ENCODE data around the gene DNAJC24.

Gene DNAJC24

DNA sequence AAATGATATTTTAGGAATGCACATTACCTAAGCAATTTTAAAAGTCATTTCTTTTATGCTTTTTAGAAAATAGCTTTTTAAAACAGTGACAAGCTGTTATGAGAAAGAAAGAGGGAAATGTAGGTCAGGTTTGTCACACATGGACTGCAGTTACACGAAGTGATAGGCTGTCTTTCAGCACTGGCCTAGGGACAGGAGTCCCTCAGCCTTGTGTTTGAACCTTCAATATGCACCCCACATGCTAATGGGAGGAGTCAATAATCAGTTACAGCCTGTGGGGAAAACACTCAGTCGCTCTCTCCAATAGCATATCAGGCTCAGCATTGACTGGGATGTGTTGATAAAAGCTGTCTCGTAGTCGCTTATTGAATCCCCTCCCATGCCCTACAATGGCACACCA is 45.8 kb downstream of the DNAJC24 start:
- DNase-seq (ENCODE audit: low spot score) = no peak

DNA sequence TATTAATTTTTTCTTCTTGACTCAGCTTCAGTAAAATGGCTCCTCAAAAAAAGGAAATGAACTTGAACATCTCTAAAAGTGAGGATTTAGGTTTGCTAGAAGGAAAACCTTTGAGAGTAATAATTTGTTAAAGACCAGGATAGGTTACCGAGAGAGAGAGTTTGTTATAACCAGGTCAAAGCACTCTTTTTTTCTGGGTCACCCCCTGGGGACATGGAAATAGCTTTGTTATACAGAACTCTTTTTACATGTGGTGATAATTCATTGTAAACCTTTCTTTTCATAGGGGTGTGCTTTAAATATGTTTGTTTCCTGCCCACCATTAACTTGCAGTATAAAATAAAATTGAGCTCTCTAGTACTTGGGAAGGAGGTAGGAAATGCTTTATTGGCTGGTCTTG is 47.7 kb downstream of the DNAJC24 start:
- no peak for DNase-seq (ENCODE audit: low spot score)

DNA sequence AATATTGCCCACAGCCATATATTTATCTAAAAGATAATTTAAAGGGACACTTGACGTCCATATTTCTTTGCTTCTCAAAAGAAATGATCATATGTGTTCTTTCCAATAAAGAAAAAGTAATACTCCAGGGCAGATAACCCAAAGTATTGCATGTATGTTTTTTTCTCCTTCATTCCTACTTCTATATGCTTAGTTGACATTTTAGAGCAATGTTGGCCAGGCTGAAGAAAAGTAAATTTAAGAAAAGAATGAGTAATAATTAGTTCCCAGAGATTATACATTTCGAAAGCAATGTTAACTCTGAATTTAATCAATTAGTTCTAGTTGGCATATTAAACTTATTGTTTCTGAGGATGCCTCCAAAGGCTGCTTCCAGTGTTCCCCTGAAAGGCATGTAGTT is 48.2 kb downstream of the DNAJC24 start:
- no peak for DNase-seq (ENCODE audit: low spot score)

DNA sequence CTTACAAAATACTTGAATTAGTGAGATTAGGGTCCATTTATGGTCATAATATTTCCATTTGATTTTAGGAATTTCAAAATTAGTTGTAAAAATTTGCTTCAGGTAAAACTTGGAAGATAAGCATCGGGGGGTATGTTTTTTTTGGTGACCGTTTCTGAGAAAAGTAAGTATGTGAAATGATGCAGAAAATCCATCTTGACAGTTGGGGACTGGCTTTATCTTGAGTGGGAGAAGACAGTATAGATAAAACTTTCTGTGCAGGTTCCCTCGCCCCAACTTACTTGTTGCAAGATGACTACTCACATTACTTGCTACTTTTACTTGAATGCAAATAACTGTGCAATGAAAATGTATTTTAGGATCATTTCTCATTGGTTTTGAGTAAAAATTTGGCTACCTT is 49.5 kb downstream of the DNAJC24 start:
- DNase-seq (ENCODE audit: low spot score) = no peak

DNA sequence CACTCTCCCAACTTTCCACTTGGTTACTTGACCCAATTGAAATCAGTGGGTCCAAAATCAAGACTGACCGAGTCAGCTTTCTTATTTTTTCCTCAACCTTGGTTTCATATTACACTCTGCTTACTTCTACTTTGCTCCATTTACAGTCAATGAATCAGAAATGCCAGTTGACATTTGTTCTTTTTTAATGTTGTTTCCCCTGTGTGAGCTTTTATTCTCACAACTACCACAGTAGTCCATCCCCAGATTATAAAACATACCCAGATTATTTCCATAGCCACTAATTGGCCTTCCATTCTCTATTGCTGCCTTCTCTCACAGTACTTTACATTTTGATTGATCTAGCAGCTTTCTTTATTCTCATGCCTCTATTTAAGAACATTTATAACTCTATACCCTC is 50.0 kb downstream of the DNAJC24 start:
- DNase-seq (ENCODE audit: low spot score) = no peak

DNA sequence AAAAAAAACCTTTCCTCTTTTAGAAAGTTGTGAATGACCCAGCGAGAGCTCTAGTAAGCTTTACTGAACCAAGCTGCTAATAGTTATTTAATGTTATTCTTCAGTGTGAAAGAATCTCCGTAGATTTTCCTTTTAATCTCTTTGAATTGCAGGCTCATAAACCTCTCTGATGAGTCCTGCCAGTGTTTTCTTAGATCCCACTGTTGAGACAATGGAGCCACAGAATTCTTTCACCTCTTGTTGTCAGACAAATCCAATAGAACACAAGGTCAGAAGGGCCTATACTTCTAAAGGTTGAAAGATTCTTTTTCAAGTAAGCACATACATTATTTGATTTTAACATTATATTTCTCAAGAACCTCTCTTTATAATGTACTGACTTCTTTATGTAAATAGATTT is 52.2 kb downstream of the DNAJC24 start:
- no peak for DNase-seq (ENCODE audit: low spot score)

DNA sequence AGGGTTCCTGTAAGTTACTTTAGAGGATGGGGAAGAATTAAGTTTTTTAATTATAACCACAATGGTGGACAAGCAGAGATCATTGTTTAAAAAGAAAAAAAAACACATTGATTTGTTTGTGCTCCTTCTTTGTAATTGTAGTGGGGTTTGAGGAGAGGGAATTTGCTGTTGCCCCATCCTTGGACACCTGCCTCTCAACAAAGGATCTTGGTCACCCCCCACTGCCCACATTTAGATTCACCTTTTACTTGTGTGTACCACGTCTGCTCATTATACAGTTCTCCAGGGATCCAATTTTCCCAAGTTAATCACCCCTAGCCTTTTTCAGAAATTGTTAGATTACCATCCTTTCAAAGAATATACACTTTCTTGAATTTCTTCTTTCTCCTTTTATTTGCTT is 53.0 kb downstream of the DNAJC24 start:
- DNase-seq (ENCODE audit: low spot score) = no peak

DNA sequence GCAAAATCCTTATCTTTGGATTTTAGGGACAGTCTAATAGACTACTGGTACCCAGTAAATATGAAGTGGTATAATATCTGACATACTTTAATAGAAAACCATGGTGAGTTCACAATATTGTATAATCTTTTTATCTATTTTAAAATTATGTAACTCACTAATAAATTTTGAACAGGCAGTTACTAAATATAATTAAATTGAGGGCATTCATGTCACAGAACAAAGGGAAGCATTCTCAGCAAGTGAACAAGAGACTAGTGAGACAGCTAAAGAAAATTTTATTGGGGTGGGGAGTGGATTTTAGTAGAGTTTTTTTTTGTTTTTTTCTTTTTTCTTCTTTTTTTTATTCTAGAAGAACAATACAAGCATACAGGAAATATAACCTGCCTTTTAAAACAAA is 55.0 kb downstream of the DNAJC24 start:
- no peak for DNase-seq (ENCODE audit: low spot score)

DNA sequence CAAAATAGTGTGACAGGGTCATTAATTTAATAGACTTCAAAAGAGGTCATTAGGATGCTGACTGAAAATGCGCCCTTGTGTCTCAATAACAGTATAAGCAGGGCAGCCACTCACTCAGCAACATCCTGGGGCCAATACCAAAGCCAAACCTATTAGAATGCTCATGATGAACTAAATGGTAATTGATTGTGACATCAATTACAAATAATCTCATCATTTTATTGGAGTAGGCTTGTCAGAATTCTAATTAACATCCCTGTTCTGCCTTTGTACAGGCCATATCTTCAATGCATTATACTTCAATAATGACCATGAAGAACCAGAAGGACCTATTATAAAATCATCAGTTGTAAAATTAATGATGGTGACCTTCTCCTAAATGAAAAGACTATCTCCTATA is 64.2 kb downstream of the DNAJC24 start:
- no peak for DNase-seq (ENCODE audit: low spot score)

DNA sequence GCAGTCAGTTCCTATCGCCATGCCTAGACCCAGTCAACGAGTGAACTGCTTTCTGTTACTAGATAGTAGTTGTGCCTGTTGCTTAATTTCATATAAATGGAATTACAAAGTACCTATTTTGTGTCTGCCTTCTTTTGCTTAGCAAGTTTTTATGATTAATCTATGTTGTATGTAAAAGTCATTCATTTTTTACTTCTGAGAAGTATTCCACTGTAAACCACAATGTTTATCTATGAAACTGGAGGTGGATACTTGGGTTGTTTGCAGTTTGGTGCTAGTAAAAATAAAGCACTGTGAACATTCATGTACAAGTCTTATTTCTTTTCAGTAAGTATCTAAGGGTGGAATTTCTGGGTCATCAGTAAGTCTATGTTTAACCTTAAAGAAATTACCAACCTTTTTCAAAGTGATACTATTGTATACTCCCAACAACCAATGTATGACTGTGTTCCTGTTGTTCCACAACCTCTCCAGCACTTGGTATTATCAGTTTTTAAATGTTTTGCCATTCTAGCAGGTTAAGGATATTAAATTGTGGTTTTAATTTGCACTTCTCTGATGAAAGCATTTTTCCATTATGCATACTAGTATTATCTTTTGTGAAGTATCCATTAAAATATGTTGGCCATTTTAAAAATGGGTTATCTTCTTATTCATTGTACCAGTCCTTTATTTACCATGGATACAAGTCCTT is 68.2 kb downstream of the DNAJC24 start:
- no peak for DNase-seq (ENCODE audit: low spot score)

DNA sequence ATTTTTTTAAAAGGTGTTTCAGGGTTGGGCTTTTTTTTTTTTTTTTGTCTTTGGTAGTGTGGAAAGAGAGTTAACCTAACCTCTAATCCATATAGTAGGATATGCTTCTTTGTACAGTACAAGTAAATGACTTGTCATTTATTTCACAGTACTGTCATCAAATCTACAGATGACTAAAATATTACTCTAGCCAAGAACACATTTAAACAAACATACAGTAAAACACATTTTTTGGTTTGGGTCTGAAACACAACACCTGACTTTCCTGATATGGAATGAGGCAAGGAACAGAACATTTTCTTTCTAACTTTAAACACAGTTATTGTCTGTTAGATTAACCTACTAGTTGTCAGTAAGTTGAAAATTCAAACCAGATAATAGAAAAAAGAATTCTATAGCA is 71.6 kb downstream of the DNAJC24 start:
- no peak for DNase-seq (ENCODE audit: low spot score)

DNA sequence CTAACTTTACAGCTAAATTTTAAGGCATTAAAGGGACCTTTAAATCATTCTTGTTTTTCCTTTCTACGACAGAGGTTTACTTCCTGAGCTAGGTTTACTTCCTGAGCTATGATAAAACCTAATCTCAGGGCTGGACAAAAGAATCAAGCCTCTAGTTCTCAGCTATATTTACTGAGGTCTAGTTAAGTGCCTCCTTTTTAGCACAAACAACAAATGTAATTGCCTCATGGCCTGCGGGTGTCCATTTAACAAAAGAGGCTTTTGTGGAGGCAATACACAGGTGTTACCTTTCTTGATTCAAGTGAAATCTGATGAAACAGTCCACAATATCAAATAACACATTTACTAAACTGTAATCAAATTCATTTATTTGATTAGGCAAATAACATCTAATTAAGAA is 72.4 kb downstream of the DNAJC24 start:
- no peak for DNase-seq (ENCODE audit: low spot score)

DNA sequence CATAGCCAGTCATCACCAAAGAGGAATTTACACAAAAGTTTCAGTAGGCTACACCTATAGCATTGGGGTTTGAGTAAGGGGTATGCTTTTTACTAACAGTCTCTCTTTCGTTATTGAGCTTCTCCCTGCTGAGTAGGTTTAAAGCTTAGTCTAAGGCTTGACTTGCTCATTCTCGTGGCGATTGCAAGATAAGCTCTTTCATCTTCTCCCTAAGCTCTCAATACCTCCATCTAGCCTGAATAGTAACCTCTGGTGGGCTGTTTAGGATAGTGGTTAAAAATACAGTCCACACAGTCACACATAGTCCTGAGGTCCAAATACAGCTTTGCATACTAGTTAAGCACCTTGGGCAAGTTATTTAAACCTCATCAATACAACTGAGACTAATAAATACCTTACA is 74.1 kb downstream of the DNAJC24 start:
- DNase-seq (ENCODE audit: low spot score) = no peak

DNA sequence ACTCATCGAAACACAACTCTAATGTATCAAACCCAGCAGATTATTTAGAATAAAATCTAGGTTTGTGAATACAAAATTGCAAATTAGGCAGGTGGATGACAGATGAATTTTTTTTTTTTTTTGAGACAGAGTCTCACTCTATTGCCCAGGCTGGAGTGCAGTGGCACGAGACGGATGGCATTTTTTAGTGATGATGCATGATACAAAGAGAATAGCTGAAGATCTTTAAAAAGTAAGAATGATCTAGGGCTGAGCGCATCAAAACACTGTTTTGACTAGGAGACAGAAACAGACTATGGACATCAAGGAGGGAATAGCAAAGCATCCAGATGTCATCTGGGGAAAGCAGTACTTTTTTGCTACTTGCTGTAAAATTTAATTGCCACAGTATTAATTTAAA is 76.0 kb downstream of the DNAJC24 start:
- DNase-seq (ENCODE audit: low spot score) = no peak

DNA sequence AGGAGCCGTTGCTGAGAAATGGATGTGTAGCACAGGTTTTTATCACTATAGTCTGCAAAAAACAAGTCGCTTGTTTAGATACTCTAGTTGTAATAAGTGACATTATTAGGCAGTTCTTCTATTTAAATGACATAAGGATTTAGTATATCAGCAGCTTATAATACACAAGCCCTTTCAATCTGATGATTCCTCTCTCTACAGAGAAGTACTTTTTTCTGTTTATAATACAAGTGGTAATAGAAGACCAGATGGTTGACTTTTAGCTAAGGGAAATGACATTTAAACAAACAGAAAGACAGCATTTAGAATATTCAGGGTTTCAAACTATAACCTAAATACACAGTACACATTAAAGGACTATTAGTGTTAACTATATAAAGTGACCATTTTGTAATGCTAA is 79.4 kb downstream of the DNAJC24 start:
- no peak for DNase-seq (ENCODE audit: low spot score)

DNA sequence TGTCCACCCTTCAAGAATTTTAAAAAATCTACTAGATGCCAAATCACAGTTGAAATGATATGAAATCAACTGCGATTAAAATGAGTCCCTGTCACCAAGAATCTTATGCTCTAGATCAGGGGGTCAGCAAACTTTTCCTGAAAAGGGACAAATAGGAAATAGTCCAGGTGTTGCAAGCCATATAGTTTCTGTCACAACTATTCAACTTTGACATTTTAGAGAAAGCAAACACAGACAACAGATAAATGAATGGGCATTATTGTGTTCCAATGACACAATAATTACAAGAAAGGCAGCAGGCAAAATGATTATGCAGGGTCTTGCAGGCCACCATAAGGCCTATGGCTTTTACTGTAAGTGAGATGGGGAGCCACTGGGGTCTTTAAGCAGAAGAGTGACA is 81.2 kb downstream of the DNAJC24 start:
- DNase-seq (ENCODE audit: low spot score) = no peak

DNA sequence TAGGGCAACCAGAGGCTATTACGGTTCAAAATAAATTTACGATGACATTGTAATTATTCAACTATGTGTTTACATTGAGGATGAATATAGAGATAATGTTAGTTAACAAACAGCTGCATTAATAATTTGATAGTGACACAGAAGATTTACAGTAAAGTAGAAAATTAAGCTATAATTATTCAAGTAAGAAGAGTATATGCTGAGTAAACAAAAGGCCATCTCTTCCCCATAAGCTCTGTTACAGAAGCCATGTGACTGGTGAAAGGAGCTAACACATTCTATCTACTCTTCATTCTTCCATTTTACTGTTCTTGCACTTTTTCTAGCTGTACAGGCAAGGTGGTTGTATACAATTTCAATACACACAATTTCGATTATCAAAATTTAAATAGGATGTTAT is 85.5 kb downstream of the DNAJC24 start:
- DNase-seq (ENCODE audit: low spot score) = no peak

DNA sequence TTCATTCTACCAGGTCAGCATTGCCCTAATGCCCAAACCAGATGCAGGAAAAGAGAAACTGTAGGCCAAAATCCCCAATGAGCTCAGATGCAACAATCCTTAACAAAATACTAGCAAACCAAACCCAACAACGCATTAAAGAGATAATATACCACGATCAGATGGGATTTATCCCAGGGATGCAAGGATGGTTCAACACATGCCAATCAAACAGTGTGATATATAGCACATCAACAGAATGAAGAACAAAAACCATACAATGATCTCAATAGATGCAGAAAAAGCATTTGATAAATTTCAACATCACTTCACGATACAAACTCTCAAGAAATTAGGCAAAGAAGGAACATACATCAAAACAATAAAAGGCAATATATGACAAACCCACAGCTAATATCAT is 94.8 kb downstream of the DNAJC24 start:
- no peak for DNase-seq (ENCODE audit: low spot score)

DNA sequence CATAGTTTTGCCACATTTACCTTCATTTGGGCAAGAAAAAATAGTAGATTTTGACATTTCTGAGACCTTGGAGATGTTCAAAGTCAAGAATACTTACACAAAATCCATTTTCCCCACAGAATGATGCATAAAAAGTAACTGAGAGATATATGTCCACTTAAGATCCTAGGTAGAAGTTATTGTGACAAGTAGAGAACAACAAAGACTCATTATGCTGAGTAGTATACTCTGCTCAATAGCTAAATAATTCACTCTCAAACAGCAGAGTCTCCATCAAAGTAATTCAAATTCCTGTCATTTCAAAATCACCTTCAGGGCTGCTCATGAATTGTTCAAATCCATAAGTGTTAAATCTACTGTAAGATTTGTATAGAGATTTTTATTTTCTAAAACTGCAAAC is 104.4 kb downstream of the DNAJC24 start:
- DNase-seq (ENCODE audit: low spot score) = no peak

DNA sequence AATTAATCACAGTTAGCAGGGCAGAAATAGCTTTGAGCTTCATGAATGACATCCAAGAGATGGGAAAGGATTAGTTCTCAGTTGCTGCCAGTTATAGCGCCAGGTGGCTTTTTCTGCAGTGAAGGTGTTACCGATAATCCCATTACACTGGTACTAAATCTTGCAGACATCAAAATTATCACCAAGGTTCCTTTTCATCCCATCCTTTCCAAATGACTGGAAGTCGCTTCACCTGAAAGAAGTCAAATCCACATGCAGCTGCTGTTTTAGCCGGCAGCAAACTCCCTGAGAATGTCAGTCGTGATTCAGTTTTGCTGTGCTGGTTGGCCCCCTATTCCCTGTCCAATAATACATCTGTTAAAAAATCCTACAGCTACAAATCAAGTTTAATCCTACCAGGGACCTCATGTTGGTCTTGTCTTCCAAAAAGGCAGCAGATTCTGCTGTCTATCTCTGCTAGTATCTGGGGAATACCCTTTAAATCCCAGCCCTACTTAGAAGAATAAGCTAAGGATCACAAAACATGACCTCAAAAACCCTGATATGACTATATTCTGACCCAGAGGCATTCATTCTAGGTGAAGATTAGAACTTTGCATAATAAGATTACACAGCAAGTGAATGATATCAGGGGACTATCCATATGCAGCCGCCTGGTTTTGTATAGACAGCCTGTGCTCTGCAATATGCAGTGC is 108.0 kb downstream of the DNAJC24 start:
- no peak for DNase-seq (ENCODE audit: low spot score)

DNA sequence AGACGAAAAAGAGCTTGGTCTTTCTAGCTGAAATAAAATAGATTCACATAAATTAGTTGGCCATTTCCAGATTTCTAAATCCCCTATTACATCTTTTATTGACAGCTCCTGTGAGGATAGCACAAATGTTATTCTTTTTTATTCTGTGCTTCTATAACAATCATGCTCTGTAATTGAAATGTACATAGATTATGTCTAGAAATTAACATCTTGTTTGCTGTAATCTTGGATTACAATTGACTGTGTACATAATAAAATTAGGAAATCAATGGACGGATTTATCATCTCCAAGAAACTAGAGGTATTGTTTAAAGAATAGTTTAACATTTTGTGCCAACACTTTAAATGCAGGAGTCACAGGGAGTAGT is 108.5 kb downstream of the DNAJC24 start:
- DNase-seq (ENCODE audit: low spot score) = no peak

DNA sequence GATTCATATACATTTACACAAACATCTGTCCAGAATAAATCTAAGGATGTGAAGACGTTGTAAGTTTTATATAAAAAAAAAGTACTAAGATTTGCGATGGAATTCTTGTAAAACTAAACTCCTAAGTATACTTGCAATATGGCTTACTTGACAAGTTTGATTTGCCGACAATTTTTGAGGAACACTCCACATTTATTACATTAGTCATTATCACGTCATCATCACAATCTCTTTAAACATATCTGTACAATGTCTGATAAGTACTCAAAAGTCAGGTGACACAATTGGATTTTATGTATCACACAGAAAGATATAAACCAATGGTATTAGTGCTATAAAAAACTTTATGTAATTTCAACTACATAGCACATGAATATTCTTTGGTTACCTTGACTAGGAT is 109.4 kb downstream of the DNAJC24 start:
- no peak for DNase-seq (ENCODE audit: low spot score)

DNA sequence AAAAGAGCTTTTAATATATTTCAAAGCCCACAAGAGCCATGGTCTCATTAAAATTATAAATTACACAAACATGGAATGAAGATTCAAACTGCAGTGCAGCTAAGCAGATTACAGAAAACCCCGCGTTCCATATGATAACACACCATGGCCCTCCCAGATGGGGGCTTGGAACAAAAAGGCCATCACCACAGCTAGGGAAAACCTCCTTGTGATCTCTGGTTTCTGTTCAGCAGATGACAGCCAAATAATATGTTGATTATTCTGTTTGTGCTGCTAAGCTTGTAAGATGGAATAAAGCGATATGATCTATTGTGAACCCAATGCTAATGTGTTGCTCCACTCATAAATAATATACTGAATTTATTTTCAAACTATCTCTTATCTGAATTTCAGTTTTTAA is 111.3 kb downstream of the DNAJC24 start:
- DNase-seq (ENCODE audit: low spot score) = no peak

All from NAMALWA (cell line).